SW480 (cell line): ENCODE results near the gene CAB39L.
A peak's percentile ranks its signal among the peaks of the same experiment; 100 is the strongest.
"Not testable (repeated sequence)": the region's sequence is repeated elsewhere in the genome, so short reads cannot be mapped to it uniquely, and the experiment has no call there.

Experiments
- DNase-seq: peaks from one replicate; pipeline ENCODE4 v3.0.0-alpha.2; 2016; ENCODE audit warnings: low spot score

The CAB39L gene

DNA sequence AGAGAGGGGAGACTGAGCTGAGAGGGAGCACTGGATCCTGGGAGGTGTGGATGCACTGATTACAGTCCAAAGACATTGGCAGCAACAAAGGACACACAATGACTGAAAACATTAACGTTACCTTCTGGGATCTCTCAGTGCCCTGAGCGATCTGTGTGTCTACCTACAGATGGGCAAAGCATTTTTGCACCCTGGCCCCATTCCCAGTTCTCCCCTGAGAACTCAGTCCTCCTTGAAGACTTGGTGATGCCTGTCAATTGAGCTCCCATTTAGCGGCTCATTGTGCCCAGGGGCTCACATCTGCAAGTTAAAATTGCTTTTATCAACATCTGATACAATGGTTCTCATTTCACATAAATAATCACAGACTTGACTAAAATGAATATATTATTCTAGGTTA is 133.6 kb downstream of the CAB39L start:
- DNase-seq: no peak

- no peak for DNase-seq
Measured at GRCh38 chr13:49308921-49309408, 134.9 kb downstream of the CAB39L start.

DNA sequence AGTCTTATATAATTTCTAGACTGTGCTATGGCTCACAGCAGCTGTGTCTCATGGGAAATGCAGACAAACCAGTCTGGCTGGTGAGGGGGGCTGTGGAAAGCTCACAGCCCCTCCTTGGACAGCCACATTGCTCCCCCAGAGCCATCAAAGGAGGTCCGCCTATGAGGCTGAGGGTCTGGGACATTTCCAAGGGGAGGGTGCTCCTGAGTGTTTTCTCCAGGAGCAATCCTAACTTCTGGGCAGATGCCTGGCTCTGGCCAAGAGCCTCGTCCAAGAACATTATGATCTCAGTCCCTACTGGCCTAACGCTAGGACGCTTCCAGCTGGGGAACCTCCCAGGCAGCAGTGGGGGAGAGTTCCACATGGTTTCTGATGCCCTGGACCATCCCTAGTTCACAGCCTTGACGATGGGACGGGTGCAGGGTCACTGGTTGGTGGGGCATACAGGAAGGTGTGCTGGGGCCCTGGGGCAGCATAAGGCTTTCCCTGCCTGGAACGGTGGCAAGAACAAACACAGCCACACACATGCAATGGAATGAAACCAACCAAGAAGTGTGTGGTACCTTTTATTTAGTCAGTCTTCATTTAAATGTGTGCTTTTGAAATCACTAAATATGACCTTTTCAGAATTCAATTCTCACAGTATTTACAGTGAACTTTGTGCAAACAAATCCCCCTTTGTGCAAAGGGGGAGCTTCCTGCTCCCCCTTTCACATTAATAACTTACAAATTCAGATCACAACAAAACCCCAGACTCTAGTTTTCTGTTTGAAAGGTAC is 135.6 kb downstream of the CAB39L start:
- DNase-seq: no peak

GRCh38 chr13:49307365-49307764 is 136.5 kb downstream of the CAB39L start:
- no peak for DNase-seq

GRCh38 chr13:49305792-49306425 is 138.0 kb downstream of the CAB39L start:
- no peak for DNase-seq

- DNase-seq: no peak
Measured at GRCh38 chr13:49304763-49305700, 138.8 kb downstream of the CAB39L start.

DNA sequence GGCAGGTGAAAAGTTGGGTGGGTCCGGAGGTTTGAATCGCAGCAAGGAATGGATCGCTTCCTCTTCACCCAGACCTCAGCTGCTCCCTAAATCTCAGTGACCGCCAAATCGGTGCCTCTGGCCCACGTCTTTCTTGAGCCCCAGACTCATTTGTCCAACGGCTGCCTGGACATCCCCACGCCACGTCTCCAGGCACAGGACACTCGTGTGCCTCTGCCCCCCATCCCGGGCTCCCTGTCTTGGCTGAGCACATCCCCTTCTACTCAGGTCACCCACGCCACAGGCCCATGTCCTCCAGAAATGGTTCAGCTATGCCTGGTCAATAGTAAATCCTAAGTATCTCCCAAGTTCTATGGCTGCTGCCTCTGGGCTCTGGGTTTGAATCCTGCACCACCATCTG is 139.5 kb downstream of the CAB39L start:
- no peak for DNase-seq

GRCh38 chr13:49303533-49304252 is 140.2 kb downstream of the CAB39L start:
- DNase-seq: peak; percentile 94

DNA sequence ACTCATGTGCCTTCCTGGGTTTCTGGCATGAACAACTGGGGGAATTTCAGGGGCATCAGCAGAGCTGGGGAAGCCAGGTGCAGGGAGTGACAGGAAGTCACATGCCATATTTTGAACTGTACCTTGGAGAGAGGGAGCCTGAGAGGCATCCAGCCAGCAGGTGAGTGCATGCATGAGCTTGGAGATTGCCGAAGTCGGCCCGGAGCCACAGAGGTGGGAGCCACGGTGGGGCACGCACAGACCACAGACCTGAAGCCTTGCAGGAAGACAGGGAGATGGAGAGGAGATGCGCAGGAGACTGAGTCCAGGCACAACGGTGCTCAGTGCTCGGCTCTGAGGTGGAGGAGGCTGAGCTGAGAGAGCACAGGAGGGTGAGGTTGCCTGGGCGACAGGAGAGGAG is 141.0 kb downstream of the CAB39L start:
- peak; percentile 32 for DNase-seq

GRCh38 chr13:49302222-49302621 is 141.6 kb downstream of the CAB39L start:
- DNase-seq: no peak

- DNase-seq: peak; percentile 83
Measured at GRCh38 chr13:49300739-49301589, 142.9 kb downstream of the CAB39L start.

DNA sequence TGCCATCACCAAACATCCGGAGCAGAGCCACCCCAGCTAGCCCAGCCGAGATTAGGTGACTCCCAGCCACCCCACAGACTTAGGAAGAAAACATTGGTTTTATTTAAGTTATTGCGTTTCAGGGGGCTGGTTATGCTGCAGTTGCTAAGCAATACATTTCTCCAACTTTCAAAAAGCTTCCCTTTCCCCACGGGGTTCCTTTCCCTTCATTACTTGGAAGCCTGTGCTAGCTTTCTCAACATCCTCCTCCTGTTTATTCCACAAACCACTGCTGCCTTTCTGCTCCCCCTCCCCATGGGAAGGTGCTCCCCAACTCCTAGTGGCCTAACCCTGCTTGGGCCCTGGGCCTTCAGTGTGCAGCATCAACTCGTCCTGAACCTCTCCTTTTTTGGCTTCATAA is 143.6 kb downstream of the CAB39L start:
- no peak for DNase-seq

DNA sequence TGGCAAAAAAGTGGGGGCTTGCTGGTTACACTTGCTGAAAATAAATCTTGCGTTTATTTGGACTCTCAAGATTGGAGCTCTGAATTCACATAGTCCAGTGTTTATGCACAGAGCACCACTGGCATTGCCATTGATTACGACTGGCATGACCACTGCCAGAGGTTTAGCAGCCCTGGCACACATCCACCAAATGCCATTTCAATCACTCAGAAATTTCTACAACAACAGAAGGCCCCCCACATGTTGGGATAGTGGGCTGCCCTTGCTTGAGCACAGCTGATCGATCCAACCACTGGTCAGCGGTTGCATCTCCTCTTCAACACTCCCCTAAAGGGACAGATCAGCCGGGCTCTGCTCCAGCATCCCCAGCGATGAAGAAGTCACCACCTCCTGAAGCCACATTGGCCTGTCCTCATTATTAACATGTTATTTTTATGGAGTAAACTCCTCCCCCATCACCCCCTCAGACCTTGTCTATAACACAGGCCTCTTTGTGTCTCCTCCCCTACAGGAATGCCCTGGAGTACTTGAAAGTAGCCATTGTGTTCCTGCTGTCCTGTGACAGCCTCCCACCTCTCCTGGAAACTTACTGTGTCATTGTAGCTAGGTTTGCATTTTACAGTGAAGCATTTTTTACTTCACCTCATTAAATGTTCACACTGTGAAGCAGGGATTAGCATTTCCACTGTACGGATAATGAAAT is 144.8 kb downstream of the CAB39L start:
- DNase-seq: peak; percentile 93

DNA sequence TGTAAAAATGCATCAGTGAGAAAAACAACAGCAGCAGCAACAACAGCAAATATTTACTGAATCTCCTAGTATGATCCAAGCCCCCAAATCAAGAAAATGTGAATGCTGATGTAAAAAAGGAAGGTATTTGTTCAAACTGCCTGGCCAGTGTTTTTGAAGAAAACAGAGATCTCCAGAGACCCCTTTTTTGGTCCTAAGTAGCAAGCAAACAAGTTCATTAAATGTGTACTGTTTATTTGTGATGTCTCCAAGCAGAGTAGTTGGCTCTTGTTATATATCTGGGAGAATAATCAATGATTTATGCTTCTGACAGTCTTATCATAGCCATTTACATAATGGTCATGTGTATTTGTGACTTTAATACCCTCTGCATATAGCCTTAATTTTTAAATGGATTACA is 145.4 kb downstream of the CAB39L start:
- DNase-seq: no peak

- no peak for DNase-seq
Measured at GRCh38 chr13:49297338-49297737, 146.5 kb downstream of the CAB39L start.

DNA sequence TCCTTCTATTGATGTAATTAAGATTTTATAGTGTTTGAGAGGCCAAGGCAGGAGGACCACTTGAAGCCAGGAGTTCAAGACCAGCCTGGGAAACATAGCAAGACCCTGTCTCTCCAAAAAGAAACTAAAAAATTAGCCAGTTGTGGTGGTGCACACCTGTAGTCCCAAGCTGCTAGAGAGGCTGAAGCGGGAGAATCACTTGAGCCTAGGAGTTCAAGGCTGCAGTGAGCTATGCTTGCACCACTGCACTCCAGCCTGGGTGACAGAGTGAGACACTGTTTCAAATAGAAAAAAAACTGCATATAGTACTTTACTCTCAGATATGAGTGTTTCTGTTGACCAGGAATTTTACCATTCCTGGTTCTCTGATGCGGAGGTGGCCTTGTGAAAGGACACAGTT is 147.2 kb downstream of the CAB39L start:
- DNase-seq: no peak

- no peak for DNase-seq
Measured at GRCh38 chr13:49295244-49295643, 148.6 kb downstream of the CAB39L start.

- not testable (repeated sequence) for DNase-seq
Measured at GRCh38 chr13:49294723-49295122, 149.1 kb downstream of the CAB39L start.

GRCh38 chr13:49292742-49293486 is 150.9 kb downstream of the CAB39L start:
- peak; percentile 23 for DNase-seq
